A549 treated with Mapracorat at 1 μM for 4 hours (cell line): ENCODE measurements around the gene OR2M5. TPM values are rescaled to one million over a fixed set of nuclear protein-coding genes. Genes with fewer than 3 reads are reported as not detected.

Experiments used
- total RNA-seq: library from RNA; stranded (reverse); fragments of 200-300 nt; extraction: Qiagen RNA extraction; gene quantifications from 5 replicates; pipeline ENCODE4 v1.2.3, GENCODE V29; 2022

OR2M5 gene
- not detected in 5 replicates for total RNA-seq

GRCh38 chr1:248144513-248145198, at the start of gene OR2M5:
Gene OR2M5, plus strand, starts transcription at chr1:248145148. Its CDS starts 0 bp downstream, at chr1:248145148.

GRCh38 chr1:248174521-248174920, 29.6 kb downstream of the OR2M5 start, which contains the start of gene OR2M2:
Gene OR2M2, plus strand, starts transcription at chr1:248174821. Its CDS starts 5,165 bp downstream, at chr1:248179986.

Other genes starting within 250 kb of the OR2M5 start
- gene OR2W3, start 249.6 kb upstream of the OR2M5 start, total RNA-seq: not detected in 5 replicates
- gene OR2T8, start 224.9 kb upstream of the OR2M5 start, total RNA-seq: not detected in 5 replicates
- not detected in 5 replicates for gene OR2AJ1, start 220.3 kb upstream of the OR2M5 start, total RNA-seq
- not detected in 5 replicates for gene OR2L8, start 196.3 kb upstream of the OR2M5 start, total RNA-seq
- gene OR2AK2, start 179.9 kb upstream of the OR2M5 start, total RNA-seq: not detected in 5 replicates
- not detected in 5 replicates for gene OR2L5, start 131.5 kb upstream of the OR2M5 start, total RNA-seq
- not detected in 5 replicates for gene OR2L2, start 115.1 kb upstream of the OR2M5 start, total RNA-seq
- gene OR2L3, start 98.3 kb upstream of the OR2M5 start, total RNA-seq: not detected in 5 replicates
- gene OR2L13, start 50.0 kb upstream of the OR2M5 start, total RNA-seq: not detected in 5 replicates
- not detected in 5 replicates for gene OR2M2, start 29.7 kb downstream of the OR2M5 start, total RNA-seq
- gene OR2M3, start 52.1 kb downstream of the OR2M5 start, total RNA-seq: not detected in 5 replicates
- not detected in 5 replicates for gene OR2M4, start 86.3 kb downstream of the OR2M5 start, total RNA-seq
- not detected in 5 replicates for gene OR2T33, start 132.8 kb downstream of the OR2M5 start, total RNA-seq
- not detected in 5 replicates for gene OR2T12, start 158.3 kb downstream of the OR2M5 start, total RNA-seq
- not detected in 5 replicates for gene OR2M7, start 179.4 kb downstream of the OR2M5 start, total RNA-seq
- gene OR14C36, start 203.6 kb downstream of the OR2M5 start, total RNA-seq: not detected in 5 replicates
- gene OR2T4, start 216.5 kb downstream of the OR2M5 start, total RNA-seq: not detected in 5 replicates
- not detected in 5 replicates for gene OR2T6, start 230.6 kb downstream of the OR2M5 start, total RNA-seq